PC-3 (cell line): ENCODE results near the gene CNTNAP2.

Experiments
- EZH2 ChIP-seq: fragments of 300-600 bp; sonication (generic); IDR thresholded peaks from one replicate; pipeline ENCODE4 v1.6.1; 2017; ENCODE audit warnings: antibody characterized with exemption, mild to moderate bottlenecking, low read length; ENCODE audit not compliant: unreplicated experiment
- EZH2phosphoT487 ChIP-seq: fragments of 300-600 bp; sonication (generic); IDR thresholded peaks from 2 replicates; pipeline ENCODE4 v1.6.1; 2018; ENCODE audit warnings: mild to moderate bottlenecking, antibody characterized with exemption, low read length, borderline replicate concordance
- TF ChIP-seq, protein P1 (sequence below): fragments of 300-600 bp; sonication (generic); conservative IDR thresholded peaks from 2 replicates; pipeline ENCODE4 v1.5.1; 2017; ENCODE audit warnings: antibody characterized with exemption, low read depth, mild to moderate bottlenecking, low read length

DNA sequence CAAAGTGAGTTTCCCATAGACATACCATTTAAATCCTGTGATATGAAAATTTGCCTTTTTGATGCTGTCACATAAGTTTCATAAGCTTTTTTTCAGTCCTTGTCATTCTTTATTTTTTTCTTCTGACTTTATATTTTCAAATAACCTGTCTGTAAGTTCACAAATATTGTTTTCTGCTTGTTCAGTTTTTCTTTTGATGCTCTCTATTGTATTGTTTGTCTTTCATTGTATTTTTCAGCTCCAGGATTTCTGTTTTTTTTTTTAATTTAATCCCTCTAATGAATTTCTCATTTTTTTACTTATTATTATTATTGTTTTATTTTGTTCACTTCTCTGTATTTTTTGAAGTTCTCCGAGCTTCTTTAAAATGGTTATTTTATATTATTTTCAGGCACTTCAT lies 623.4 kb downstream of the CNTNAP2 start:
- TF ChIP-seq, protein P1, sequence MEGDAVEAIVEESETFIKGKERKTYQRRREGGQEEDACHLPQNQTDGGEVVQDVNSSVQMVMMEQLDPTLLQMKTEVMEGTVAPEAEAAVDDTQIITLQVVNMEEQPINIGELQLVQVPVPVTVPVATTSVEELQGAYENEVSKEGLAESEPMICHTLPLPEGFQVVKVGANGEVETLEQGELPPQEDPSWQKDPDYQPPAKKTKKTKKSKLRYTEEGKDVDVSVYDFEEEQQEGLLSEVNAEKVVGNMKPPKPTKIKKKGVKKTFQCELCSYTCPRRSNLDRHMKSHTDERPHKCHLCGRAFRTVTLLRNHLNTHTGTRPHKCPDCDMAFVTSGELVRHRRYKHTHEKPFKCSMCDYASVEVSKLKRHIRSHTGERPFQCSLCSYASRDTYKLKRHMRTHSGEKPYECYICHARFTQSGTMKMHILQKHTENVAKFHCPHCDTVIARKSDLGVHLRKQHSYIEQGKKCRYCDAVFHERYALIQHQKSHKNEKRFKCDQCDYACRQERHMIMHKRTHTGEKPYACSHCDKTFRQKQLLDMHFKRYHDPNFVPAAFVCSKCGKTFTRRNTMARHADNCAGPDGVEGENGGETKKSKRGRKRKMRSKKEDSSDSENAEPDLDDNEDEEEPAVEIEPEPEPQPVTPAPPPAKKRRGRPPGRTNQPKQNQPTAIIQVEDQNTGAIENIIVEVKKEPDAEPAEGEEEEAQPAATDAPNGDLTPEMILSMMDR = no peak
- TF ChIP-seq EZH2phosphoT487 (no peak), EZH2 (no peak)
